IPS DF 6.9 (cell line): ENCODE measurements around the gene MAS1.
"Not testable (repeated sequence)": the region's sequence is repeated elsewhere in the genome, so short reads cannot be mapped to it uniquely, and the experiment has no call there.

Experiments
- DNase-seq: peaks from one replicate; pipeline ENCODE4 v3.0.0-alpha.2; 2013; ENCODE audit warnings: low read depth, low spot score
- H3K27ac ChIP-seq: one replicate; pipeline ENCODE4 v1.5.1; 2013; ENCODE audit warnings: low read length, control low read depth
- H3K27me3 ChIP-seq: 2 replicates; pipeline ENCODE4 v1.6.1; 2013; ENCODE audit warnings: mild to moderate bottlenecking, low read length; ENCODE audit not compliant: control insufficient read depth, insufficient read depth
- H3K36me3 ChIP-seq: 2 replicates; pipeline ENCODE4 v1.6.1; 2013; ENCODE audit warnings: low read length; ENCODE audit not compliant: control insufficient read depth, insufficient read depth
- H3K4me1 ChIP-seq: 2 replicates; pipeline ENCODE4 v1.6.1; 2013; ENCODE audit warnings: low read length; ENCODE audit not compliant: control insufficient read depth, insufficient read depth
- H3K4me3 ChIP-seq: 2 replicates; pipeline ENCODE4 v1.5.1; 2013; ENCODE audit warnings: mild to moderate bottlenecking, low read length
- H3K9me3 ChIP-seq: 2 replicates; pipeline ENCODE4 v1.6.1; 2013; ENCODE audit warnings: low read length, inconsistent platforms; ENCODE audit not compliant: control insufficient read depth, insufficient read depth
- WGBS: extraction: QIAGEN DNeasy Blood & Tissue Kit; methylation state at CpG from one replicate; pipeline ENCODE4 v1.1.7; 2013; ENCODE audit warnings: mixed read lengths, missing lambda C conversion rate; ENCODE audit not compliant: insufficient read length, insufficient coverage; 5-methylcytosine and 5-hydroxymethylcytosine counted together

The MAS1 gene

GRCh38 chr6:159863341-159863740, 27.4 kb upstream of the MAS1 start:
- not testable (repeated sequence) for H3K27me3 ChIP-seq, H3K36me3 ChIP-seq, H3K27ac ChIP-seq, H3K4me1 ChIP-seq, H3K4me3 ChIP-seq, H3K9me3 ChIP-seq
- peak; percentile 25 for DNase-seq
- no CpG with 5 or more reads among the region's 5 CpGs for WGBS

GRCh38 chr6:159865226-159865920, 25.4 kb upstream of the MAS1 start:
- Histone ChIP-seq H3K9me3 (no peaks in the 10 kb centered on the region; the same call in 1 of the 2 replicates), H3K36me3 (no peaks in the 10 kb centered on the region), H3K4me3 (no peak overlapping the region), H3K4me1 (no peaks in the 10 kb centered on the region), H3K27me3 (no peaks in the 10 kb centered on the region), H3K27ac (no peak overlapping the region)
- no CpG with 5 or more reads among the region's 12 CpGs for WGBS
- no peak for DNase-seq

- Histone ChIP-seq H3K9me3 (no peaks in the 10 kb centered on the region; the same call in 1 of the 2 replicates), H3K4me1 (no peaks in the 10 kb centered on the region), H3K27me3 (no peaks in the 10 kb centered on the region), H3K36me3 (no peaks in the 10 kb centered on the region), H3K27ac (no peak overlapping the region), H3K4me3 (no peak overlapping the region)
- no CpG with 5 or more reads among the region's 28 CpGs for WGBS
- DNase-seq = no peak
Observed at GRCh38 chr6:159866286-159867247, 24.2 kb upstream of the MAS1 start.

DNA sequence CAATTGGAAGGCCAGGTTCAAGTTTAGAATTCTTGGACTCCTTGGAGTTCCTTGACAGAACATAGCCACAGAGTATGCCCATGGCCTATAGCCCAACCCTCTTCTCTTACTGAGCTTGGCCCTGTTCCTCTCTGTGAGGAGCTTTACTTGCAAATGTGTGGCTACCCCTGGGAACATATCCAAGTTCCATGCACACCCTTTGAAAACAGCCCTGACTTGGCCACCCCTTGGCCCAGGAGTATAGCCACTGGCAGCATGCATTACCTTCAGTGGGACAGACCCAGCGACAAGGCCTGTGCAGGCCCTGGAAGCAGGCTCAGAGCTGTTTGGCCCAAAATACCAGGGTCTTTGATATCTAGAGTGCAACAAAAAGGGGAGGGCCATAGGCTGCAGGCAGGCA, 19.5 kb upstream of the MAS1 start:
- H3K36me3 ChIP-seq = no peaks in the 10 kb centered on the region
- no peaks in the 10 kb centered on the region for H3K9me3 ChIP-seq
- H3K4me1 ChIP-seq = 0 out of 2 replicates have a peak, but pooled peaks cover 2% of the 10 kb centered on the region
- no peak for DNase-seq
- no peak overlapping the region for H3K27ac ChIP-seq
- no peak overlapping the region for H3K4me3 ChIP-seq
- H3K27me3 ChIP-seq = no peaks in the 10 kb centered on the region
- WGBS = no CpG with 5 or more reads among the region's 1 CpG

GRCh38 chr6:159871906-159872305, 18.9 kb upstream of the MAS1 start:
- no peaks in the 10 kb centered on the region for H3K9me3 ChIP-seq
- no peak overlapping the region for H3K4me3 ChIP-seq
- DNase-seq = no peak
- H3K4me1 ChIP-seq = 0 out of 2 replicates have a peak, but pooled peaks cover 2% of the 10 kb centered on the region
- no CpG with 5 or more reads among the region's 5 CpGs for WGBS
- no peaks in the 10 kb centered on the region for H3K36me3 ChIP-seq
- H3K27ac ChIP-seq = no peak overlapping the region
- no peaks in the 10 kb centered on the region for H3K27me3 ChIP-seq

GRCh38 chr6:159874435-159874834, 16.4 kb upstream of the MAS1 start:
- Histone ChIP-seq H3K9me3 (no peaks in the 10 kb centered on the region), H3K27ac (no peak overlapping the region), H3K36me3 (no peaks in the 10 kb centered on the region), H3K4me1 (0 out of 2 replicates have a peak, but pooled peaks cover 2% of the 10 kb centered on the region), H3K27me3 (no peaks in the 10 kb centered on the region), H3K4me3 (no peak overlapping the region)
- DNase-seq = no peak
- whole genome bisulfite sequencing = no CpG with 5 or more reads among the region's 2 CpGs

DNA sequence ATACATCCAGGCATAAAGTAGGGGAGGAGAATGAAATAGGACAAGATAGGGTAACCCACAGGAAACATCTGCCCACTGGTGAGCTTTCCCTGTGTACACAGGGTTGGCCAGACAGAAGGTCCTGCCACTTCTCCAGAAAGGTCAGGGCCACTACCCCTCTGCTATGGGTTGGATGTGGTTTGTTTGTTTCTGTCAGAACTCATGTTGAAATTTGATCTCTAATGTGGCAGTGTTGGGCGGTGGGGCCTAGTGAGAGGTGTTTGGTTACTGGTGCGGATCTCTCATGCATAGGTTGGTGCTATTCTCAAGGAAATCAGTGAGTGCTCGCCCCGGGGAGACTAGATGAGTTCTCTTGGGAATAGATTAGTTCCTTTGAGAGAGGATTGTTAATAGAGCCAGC, 15.6 kb upstream of the MAS1 start:
- H3K4me1 ChIP-seq = 0 out of 2 replicates have a peak, but pooled peaks cover 2% of the 10 kb centered on the region
- no CpG with 5 or more reads among the region's 4 CpGs for WGBS
- H3K4me3 ChIP-seq = no peak overlapping the region
- no peak overlapping the region for H3K27ac ChIP-seq
- no peaks in the 10 kb centered on the region for H3K27me3 ChIP-seq
- H3K9me3 ChIP-seq = no peaks in the 10 kb centered on the region
- DNase-seq = peak; percentile 13
- no peaks in the 10 kb centered on the region for H3K36me3 ChIP-seq

- 0 out of 2 replicates have a peak, but pooled peaks cover 2% of the 10 kb centered on the region for H3K4me1 ChIP-seq
- H3K9me3 ChIP-seq = no peaks in the 10 kb centered on the region
- H3K4me3 ChIP-seq = no peak overlapping the region
- no CpG with 5 or more reads among the region's 3 CpGs for WGBS
- no peaks in the 10 kb centered on the region for H3K36me3 ChIP-seq
- DNase-seq = no peak
- no peak overlapping the region for H3K27ac ChIP-seq
- no peaks in the 10 kb centered on the region for H3K27me3 ChIP-seq
Observed at GRCh38 chr6:159876242-159876641, 14.5 kb upstream of the MAS1 start.

GRCh38 chr6:159877256-159877808, 13.5 kb upstream of the MAS1 start:
- Histone ChIP-seq H3K4me1 (0 out of 2 replicates have a peak, but pooled peaks cover 2% of the 10 kb centered on the region), H3K4me3 (no peak overlapping the region), H3K27ac (no peak overlapping the region), H3K36me3 (no peaks in the 10 kb centered on the region), H3K27me3 (no peaks in the 10 kb centered on the region), H3K9me3 (no peaks in the 10 kb centered on the region)
- no peak for DNase-seq
- no CpG with 5 or more reads among the region's 5 CpGs for WGBS

DNA sequence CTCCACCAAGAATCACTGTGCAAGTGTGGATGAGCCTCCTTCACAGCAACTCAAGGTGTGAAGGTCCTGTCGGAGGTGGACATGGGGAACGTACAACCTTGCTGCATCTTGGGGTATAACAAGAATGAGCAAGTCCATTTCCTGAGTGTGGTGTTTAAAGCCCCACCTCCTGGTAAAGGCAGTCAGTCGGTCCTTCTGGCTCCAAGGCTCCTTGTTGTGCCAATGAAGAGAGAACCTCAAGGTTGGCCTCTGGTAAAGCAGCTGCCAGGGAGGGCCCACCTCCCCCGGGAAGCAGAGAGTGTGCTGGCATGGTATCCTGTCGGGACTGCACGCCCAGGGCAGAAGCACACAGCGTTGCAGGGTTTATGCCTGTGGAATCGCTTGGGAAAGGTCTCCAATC, 12.4 kb upstream of the MAS1 start:
- no CpG with 5 or more reads among the region's 8 CpGs for WGBS
- Histone ChIP-seq H3K36me3 (no peaks in the 10 kb centered on the region), H3K27me3 (no peaks in the 10 kb centered on the region), H3K27ac (no peak overlapping the region), H3K9me3 (no peaks in the 10 kb centered on the region), H3K4me3 (no peak overlapping the region), H3K4me1 (0 out of 2 replicates have a peak, but pooled peaks cover 2% of the 10 kb centered on the region)
- no peak for DNase-seq
